ENCODE measurements around the gene DND1.
A peak's percentile ranks its signal among the peaks of the same experiment; 100 is the strongest.
"Not testable (repeated sequence)": the region's sequence is repeated elsewhere in the genome, so short reads cannot be mapped to it uniquely, and the experiment has no call there.

DND1 gene

GRCh38 chr5:140664359-140665119 lies 8.8 kb downstream of the DND1 start, which contains the start of gene WDR55:
TSS of gene WDR55 (plus strand) at chr5:140664904. CDS start at chr5:140664913, 9 bp downstream.
- DNase-seq (ENCODE audit: low read depth), result peak; percentile 90
- TF ChIP-seq, protein P1, sequence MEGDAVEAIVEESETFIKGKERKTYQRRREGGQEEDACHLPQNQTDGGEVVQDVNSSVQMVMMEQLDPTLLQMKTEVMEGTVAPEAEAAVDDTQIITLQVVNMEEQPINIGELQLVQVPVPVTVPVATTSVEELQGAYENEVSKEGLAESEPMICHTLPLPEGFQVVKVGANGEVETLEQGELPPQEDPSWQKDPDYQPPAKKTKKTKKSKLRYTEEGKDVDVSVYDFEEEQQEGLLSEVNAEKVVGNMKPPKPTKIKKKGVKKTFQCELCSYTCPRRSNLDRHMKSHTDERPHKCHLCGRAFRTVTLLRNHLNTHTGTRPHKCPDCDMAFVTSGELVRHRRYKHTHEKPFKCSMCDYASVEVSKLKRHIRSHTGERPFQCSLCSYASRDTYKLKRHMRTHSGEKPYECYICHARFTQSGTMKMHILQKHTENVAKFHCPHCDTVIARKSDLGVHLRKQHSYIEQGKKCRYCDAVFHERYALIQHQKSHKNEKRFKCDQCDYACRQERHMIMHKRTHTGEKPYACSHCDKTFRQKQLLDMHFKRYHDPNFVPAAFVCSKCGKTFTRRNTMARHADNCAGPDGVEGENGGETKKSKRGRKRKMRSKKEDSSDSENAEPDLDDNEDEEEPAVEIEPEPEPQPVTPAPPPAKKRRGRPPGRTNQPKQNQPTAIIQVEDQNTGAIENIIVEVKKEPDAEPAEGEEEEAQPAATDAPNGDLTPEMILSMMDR (IDR thresholded peaks at IDR 0.05; ENCODE audit: low read length, missing control alignments), result no peak
- H3K4me3 ChIP-seq (replicated peaks; ENCODE audit: low read depth, low read length), result peak within 1 kb of the TSS; percentile 98

GRCh38 chr5:140664030-140664358 lies 9.4 kb downstream of the DND1 start:
- TF ChIP-seq, protein P1 (IDR thresholded peaks at IDR 0.05; ENCODE audit: low read length, missing control alignments), result no peak
- no peak for DNase-seq (ENCODE audit: low read depth)
- peak overlapping the region; percentile 98 for H3K4me3 ChIP-seq (replicated peaks; ENCODE audit: low read depth, low read length)

- not testable (repeated sequence) for H3K4me3 ChIP-seq (replicated peaks; ENCODE audit: low read depth, low read length); DNase-seq (ENCODE audit: low read depth)
Observed at GRCh38 chr5:140660371-140660770, 13.0 kb downstream of the DND1 start.

DNA sequence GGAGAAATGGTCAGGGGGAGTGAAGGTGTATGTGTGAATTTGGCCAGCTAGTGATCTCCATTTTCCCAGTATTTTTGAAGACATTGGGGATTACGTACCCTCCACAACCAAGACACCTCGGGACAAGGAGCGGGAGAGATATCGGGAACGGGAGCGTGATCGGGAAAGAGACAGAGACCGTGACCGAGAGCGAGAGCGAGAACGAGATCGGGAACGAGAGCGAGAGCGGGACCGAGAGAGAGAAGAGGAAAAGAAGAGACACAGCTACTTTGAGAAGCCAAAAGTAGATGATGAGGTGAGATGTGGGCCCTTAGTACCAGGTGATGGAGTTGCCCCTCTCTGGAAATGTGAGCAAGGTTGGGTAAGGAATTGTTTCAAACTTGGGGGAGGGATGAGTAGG lies 14.5 kb downstream of the DND1 start:
- TF ChIP-seq, protein P1 (IDR thresholded peaks at IDR 0.05; ENCODE audit: low read length, missing control alignments), result no peak
- DNase-seq (ENCODE audit: low read depth), result no peak
- H3K4me3 ChIP-seq (replicated peaks; ENCODE audit: low read depth, low read length), result no peak overlapping the region

DNA sequence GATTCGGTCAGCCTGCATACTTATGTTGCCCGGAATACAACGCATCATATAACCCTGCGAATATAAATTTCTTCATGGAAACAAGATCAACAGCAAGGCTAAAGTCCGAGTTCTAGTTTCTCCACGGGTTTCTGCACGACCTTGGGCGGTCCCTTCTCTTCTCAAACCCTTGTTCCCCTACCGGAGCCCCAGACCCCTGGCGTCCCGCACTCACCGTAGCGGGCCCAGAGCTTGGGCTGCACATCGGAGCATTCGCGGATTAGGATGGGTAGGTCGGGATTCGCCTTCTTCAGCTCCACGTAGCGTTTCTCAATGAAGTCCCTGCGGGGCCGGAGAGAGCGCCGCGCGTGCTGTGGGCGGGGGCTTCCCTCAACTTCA lies 26.3 kb downstream of the DND1 start:
- DNase-seq (ENCODE audit: low read depth), result no peak
- H3K4me3 ChIP-seq (replicated peaks; ENCODE audit: low read depth, low read length), result peak overlapping the region; percentile 92
- TF ChIP-seq, protein P1 (IDR thresholded peaks at IDR 0.05; ENCODE audit: low read length, missing control alignments), result no peak

- no peak overlapping the region for H3K4me3 ChIP-seq (replicated peaks; ENCODE audit: low read depth, low read length)
- DNase-seq (ENCODE audit: low read depth), result peak; percentile 56
- TF ChIP-seq, protein P1 (IDR thresholded peaks at IDR 0.05; ENCODE audit: low read length, missing control alignments), result no peak
Observed at GRCh38 chr5:140642718-140643117, 30.7 kb downstream of the DND1 start.

- H3K4me3 ChIP-seq (replicated peaks; ENCODE audit: low read depth, low read length), result no peak overlapping the region
- DNase-seq (ENCODE audit: low read depth), result no peak
- TF ChIP-seq, protein P1 (IDR thresholded peaks at IDR 0.05; ENCODE audit: low read length, missing control alignments), result no peak
Observed at GRCh38 chr5:140641716-140642115, 31.7 kb downstream of the DND1 start.
